GM23338 (cell line): ENCODE measurements around the gene PFKFB1. TPM values are rescaled to one million over a fixed set of nuclear protein-coding genes. Genes with fewer than 3 reads are reported as not detected.

Experiments used
- ATAC-seq: fragments of 200-7000 bp; cut with Tn5 transposase; 3 replicates; pipeline ENCODE4 v1.9.1; 2020
- DNase-seq: peaks from one replicate; pipeline ENCODE4 v3.0.0-alpha.2; 2015; ENCODE audit warnings: low spot score
- H2AFZ ChIP-seq: fragments of 200-600 bp; sonication (generic); 2 replicates; pipeline ENCODE4 v1.8.0; 2016; ENCODE audit warnings: antibody characterized with exemption, mild to moderate bottlenecking, moderate library complexity
- H3F3A ChIP-seq: fragments of 200-600 bp; sonication (generic); replicated peaks from 2 replicates; pipeline ENCODE4 v1.8.0; 2017; ENCODE audit warnings: antibody characterized with exemption, mixed run types, low read depth
- H3K27ac ChIP-seq: fragments of 200-600 bp; sonication (generic); 2 replicates; pipeline ENCODE4 v1.6.1; 2016; ENCODE audit warnings: low read depth
- H3K27me3 ChIP-seq: fragments of 200-600 bp; sonication (generic); 2 replicates; pipeline ENCODE4 v1.8.0; 2016; ENCODE audit warnings: mild to moderate bottlenecking, mixed run types, moderate library complexity; ENCODE audit not compliant: insufficient read depth
- H3K36me3 ChIP-seq: fragments of 200-600 bp; sonication (generic); 2 replicates; pipeline ENCODE4 v1.8.0; 2016; ENCODE audit warnings: mild to moderate bottlenecking; ENCODE audit not compliant: insufficient read depth
- H3K4me1 ChIP-seq: fragments of 200-600 bp; sonication (generic); 2 replicates; pipeline ENCODE4 v1.8.0; 2016; ENCODE audit warnings: mild to moderate bottlenecking, moderate library complexity; ENCODE audit not compliant: insufficient read depth
- H3K4me2 ChIP-seq: fragments of 200-600 bp; sonication (generic); 2 replicates; pipeline ENCODE4 v1.7.1; 2017; ENCODE audit warnings: mixed run types
- H3K4me3 ChIP-seq: fragments of 200-600 bp; sonication (generic); 2 replicates; pipeline ENCODE4 v1.6.1; 2016; ENCODE audit warnings: mixed run types
- H3K79me2 ChIP-seq: fragments of 200-600 bp; sonication (generic); replicated peaks from 2 replicates; pipeline ENCODE4 v1.8.0; 2017; ENCODE audit warnings: mild to moderate bottlenecking; ENCODE audit not compliant: insufficient read depth
- H3K9me2 ChIP-seq: fragments of 200-600 bp; sonication (generic); 2 replicates; pipeline ENCODE4 v1.8.0; 2017; ENCODE audit not compliant: insufficient read depth
- H4K20me1 ChIP-seq: fragments of 200-600 bp; sonication (generic); replicated peaks from 2 replicates; pipeline ENCODE4 v1.8.0; 2017; ENCODE audit warnings: mild to moderate bottlenecking; ENCODE audit not compliant: insufficient read depth
- H3K27ac Mint-ChIP-seq: 2 replicates; pipeline ENCODE4 v1.8.0; 2020; ENCODE audit warnings: inconsistent platforms, mild to moderate bottlenecking, moderate library complexity, mixed read lengths
- H3K27me3 Mint-ChIP-seq: 3 replicates; pipeline ENCODE4 v1.8.0; 2022; ENCODE audit warnings: low read depth, mild to moderate bottlenecking, moderate library complexity, mixed read lengths, inconsistent platforms; ENCODE audit not compliant: insufficient read depth, poor library complexity
- H3K36me3 Mint-ChIP-seq: 3 replicates; pipeline ENCODE4 v1.8.0; 2021; ENCODE audit warnings: low read depth, mild to moderate bottlenecking, inconsistent platforms, moderate library complexity, mixed read lengths
- H3K4me1 Mint-ChIP-seq: 3 replicates; pipeline ENCODE4 v1.8.0; 2020; ENCODE audit warnings: mild to moderate bottlenecking, inconsistent platforms, mixed read lengths
- H3K4me3 Mint-ChIP-seq: 3 replicates; pipeline ENCODE4 v1.8.0; 2021; ENCODE audit warnings: moderate library complexity, mild to moderate bottlenecking, inconsistent platforms, mixed read lengths
- H3K9me3 Mint-ChIP-seq: 3 replicates; pipeline ENCODE4 v1.8.0; 2020; ENCODE audit warnings: moderate library complexity, mild to moderate bottlenecking, inconsistent platforms, mixed read lengths
- CREB1 ChIP-seq: fragments of 250-450 bp; sonication (Bioruptor Pico); IDR thresholded peaks from 2 replicates; pipeline ENCODE4 v1.5.0; 2020; ENCODE audit warnings: low read depth, mild to moderate bottlenecking, moderate library complexity
- CTCF ChIP-seq, 2 experiments: fragments of 200-600 bp in 1 of 2; sonication (generic) in 1 of 2; conservative IDR thresholded peaks; 2 replicates each; pipeline versions ENCODE4 v1.5.1 to v1.6.1; 2016 to 2017; ENCODE audit warnings: antibody characterized with exemption in 2 of 2, low read depth in 2 of 2, mild to moderate bottlenecking in 2 of 2, moderate library complexity in 1 of 2
- ETS1 ChIP-seq: IDR thresholded peaks from 2 replicates; pipeline ENCODE4 v1.6.1; 2016; ENCODE audit warnings: antibody characterized with exemption
- EZH2 ChIP-seq: fragments of 200-600 bp; sonication (generic); IDR thresholded peaks from one replicate; pipeline ENCODE4 v1.8.0; 2017; ENCODE audit warnings: antibody characterized with exemption, mild to moderate bottlenecking, low read depth; ENCODE audit not compliant: unreplicated experiment
- EZH2phosphoT487 ChIP-seq: fragments of 200-600 bp; sonication (generic); IDR thresholded peaks from one replicate; pipeline ENCODE4 v1.8.1; 2018; ENCODE audit warnings: antibody characterized with exemption; ENCODE audit not compliant: unreplicated experiment
- JUNB ChIP-seq: IDR thresholded peaks from one replicate; pipeline ENCODE4 v1.6.1; 2016; ENCODE audit warnings: antibody characterized with exemption; ENCODE audit not compliant: unreplicated experiment
- NANOG ChIP-seq: IDR thresholded peaks from 2 replicates; pipeline ENCODE4 v1.6.1; 2016; ENCODE audit warnings: antibody characterized with exemption, borderline replicate concordance
- POLR2AphosphoS5 ChIP-seq: IDR thresholded peaks from 2 replicates; pipeline ENCODE4 v1.6.1; 2016; ENCODE audit warnings: antibody characterized with exemption, low read depth
- REST ChIP-seq: IDR thresholded peaks from one replicate; pipeline ENCODE4 v1.6.1; 2018; ENCODE audit warnings: antibody characterized with exemption; ENCODE audit not compliant: unreplicated experiment
- STAT1 ChIP-seq: IDR thresholded peaks from one replicate; pipeline ENCODE4 v1.6.1; 2016; ENCODE audit warnings: antibody characterized with exemption; ENCODE audit not compliant: unreplicated experiment
- ZNF114 ChIP-seq: fragments of 250-450 bp; sonication (Bioruptor Pico); IDR thresholded peaks from 2 replicates; pipeline ENCODE4 v1.5.0; 2020; ENCODE audit warnings: mild to moderate bottlenecking, moderate library complexity
- ZNF331 ChIP-seq: fragments of 250-450 bp; sonication (Bioruptor Pico); IDR thresholded peaks from 2 replicates; pipeline ENCODE4 v1.5.0; 2020; ENCODE audit warnings: low read depth, mild to moderate bottlenecking, moderate library complexity
- ZNF462 ChIP-seq: fragments of 250-450 bp; sonication (Bioruptor Pico); IDR thresholded peaks from 2 replicates; pipeline ENCODE4 v1.5.0; 2020; ENCODE audit warnings: mild to moderate bottlenecking, moderate library complexity
- polyA plus RNA-seq: library from polyadenylated mRNA; unstranded; fragments of >200 nt; fragmentation: Nextera tagmentation; extraction: Ambion mirVana; gene quantifications from 2 replicates; pipeline ENCODE4 v1.2.1, GENCODE V29; 2016
- total RNA-seq: library from RNA; depleted of rRNA; stranded (reverse); fragments of >200 nt; shearing (Covaris generic); gene quantifications from 2 replicates; pipeline ENCODE4 v1.2.3, GENCODE V29; 2014

The PFKFB1 gene
- total and polyA plus RNA-seq, 2 experiments from 2014 or later, result not detected

GRCh38 chrX:55014897-55015299 lies 20.9 kb upstream of the PFKFB1 start:
- Mint-ChIP-seq H3K4me1 (no peaks in the 10 kb centered on the region), H3K9me3 (no peaks in the 10 kb centered on the region), H3K4me3 (no peak overlapping the region), H3K27me3 (no peaks in the 10 kb centered on the region), H3K36me3 (no peaks in the 10 kb centered on the region), H3K27ac (no peak overlapping the region)
- H3K36me3 ChIP-seq, result no peaks in the 10 kb centered on the region
- no peak overlapping the region for H3K4me3 ChIP-seq
- H3K9me2 ChIP-seq, result no peaks in the 10 kb centered on the region
- H3K4me2 ChIP-seq, result no peak overlapping the region
- TF ChIP-seq ZNF462 (no peak), REST (no peak), EZH2 (no peak), ZNF114 (CRISPR knock-in tag) (no peak), EZH2phosphoT487 (no peak), CREB1 (CRISPR knock-in tag) (no peak), CTCF (conservative IDR thresholded peaks at IDR 0.05; ENCODE audit: low read depth in 2 of 2) (no peak), JUNB (no peak), ETS1 (no peak), ZNF331 (no peak), STAT1 (no peak), POLR2AphosphoS5 (no peak), NANOG (no peak)
- no peaks in the 10 kb centered on the region for H3K27me3 ChIP-seq
- H3F3A ChIP-seq, result no peaks in the 10 kb centered on the region
- H3K27ac ChIP-seq, result no peak overlapping the region
- no peaks in the 10 kb centered on the region for H4K20me1 ChIP-seq
- H3K4me1 ChIP-seq, result no peaks in the 10 kb centered on the region
- ATAC-seq, result no peak
- DNase-seq, result no peak
- H2AFZ ChIP-seq, result no peak overlapping the region
- no peaks in the 10 kb centered on the region for H3K79me2 ChIP-seq
